SK-N-SH (cell line): Measurements from ENCODE around the gene OPCML.

Experiments
- CTCF ChIP-seq: fragments of 200-600 bp; sonication (generic); IDR thresholded peaks from 2 replicates; pipeline ENCODE4 v1.6.1; 2017; ENCODE audit warnings: antibody characterized with exemption, mild to moderate bottlenecking, moderate library complexity
- RAD21 ChIP-seq: IDR thresholded peaks from 2 replicates; pipeline ENCODE4 v1.6.1; 2012; ENCODE audit warnings: mild to moderate bottlenecking, low read length
- YY1 ChIP-seq: IDR thresholded peaks from 2 replicates; pipeline ENCODE4 v1.4.0; 2012; ENCODE audit warnings: low read depth, mild to moderate bottlenecking

GRCh38 chr11:133064961-133065360 lies 467.3 kb downstream of the OPCML start:
- no peak for TF ChIP-seq RAD21
- no peak for TF ChIP-seq CTCF
- TF ChIP-seq YY1, result no peak
